Stimulated activated CD4-positive, alpha-beta T cell treated with anti-CD3 and anti-CD28 coated beads, Interleukin-1b, Interleukin-23, amount 100 ng/mL, for 24 hours (primary cell): ENCODE measurements around the gene PLXDC1.
"Not testable (repeated sequence)": the region's sequence is repeated elsewhere in the genome, so short reads cannot be mapped to it uniquely, and the experiment has no call there.

Source experiments
- DNase-seq, 4 experiments: peaks; one replicate each; pipeline ENCODE4 v3.0.0-alpha.2; 2020; ENCODE audit warnings: low read depth in 4 of 4, low spot score in 1 of 4

Gene PLXDC1

GRCh38 chr17:39130205-39130604 is 21.2 kb downstream of the PLXDC1 start:
- no peak for DNase-seq

DNA sequence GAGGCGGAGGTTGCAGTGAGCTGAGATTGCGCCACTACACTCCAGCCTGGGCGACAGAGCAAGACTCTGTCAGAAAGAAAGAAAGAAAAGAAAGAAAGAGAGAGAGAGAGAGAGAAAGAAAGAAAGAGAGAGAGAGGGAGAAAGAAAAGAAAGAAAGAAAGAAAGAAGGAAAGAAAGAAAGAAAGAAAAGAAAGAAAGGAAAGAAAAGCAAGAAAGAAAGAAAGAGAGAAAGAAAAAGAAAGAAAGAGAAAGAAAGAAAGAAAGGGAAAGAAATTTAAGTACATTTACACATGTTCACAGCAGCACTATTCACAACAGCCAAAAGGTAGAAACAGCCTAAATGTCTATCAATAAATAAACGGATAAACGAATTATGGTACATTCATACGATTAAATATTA is 21.9 kb downstream of the PLXDC1 start:
- DNase-seq: not testable (repeated sequence)

DNA sequence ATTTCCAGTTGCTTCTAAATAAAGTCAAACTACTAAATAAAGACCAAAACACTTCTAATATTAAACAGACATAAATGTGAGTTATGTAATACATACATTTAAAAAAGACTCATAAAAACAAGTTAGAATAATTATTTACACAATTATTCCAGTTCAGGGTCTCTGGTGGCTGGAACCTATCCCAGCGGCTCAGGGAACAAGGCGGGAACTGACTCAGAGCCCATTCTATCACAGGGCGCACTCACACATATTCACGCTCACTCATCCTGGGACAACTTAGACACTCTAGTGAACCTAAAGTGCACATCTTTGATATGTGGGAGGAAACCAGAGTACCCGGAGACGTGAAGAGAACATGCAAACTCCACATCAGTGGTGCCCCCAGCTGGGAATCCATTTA is 25.0 kb downstream of the PLXDC1 start:
- DNase-seq: no peak

DNA sequence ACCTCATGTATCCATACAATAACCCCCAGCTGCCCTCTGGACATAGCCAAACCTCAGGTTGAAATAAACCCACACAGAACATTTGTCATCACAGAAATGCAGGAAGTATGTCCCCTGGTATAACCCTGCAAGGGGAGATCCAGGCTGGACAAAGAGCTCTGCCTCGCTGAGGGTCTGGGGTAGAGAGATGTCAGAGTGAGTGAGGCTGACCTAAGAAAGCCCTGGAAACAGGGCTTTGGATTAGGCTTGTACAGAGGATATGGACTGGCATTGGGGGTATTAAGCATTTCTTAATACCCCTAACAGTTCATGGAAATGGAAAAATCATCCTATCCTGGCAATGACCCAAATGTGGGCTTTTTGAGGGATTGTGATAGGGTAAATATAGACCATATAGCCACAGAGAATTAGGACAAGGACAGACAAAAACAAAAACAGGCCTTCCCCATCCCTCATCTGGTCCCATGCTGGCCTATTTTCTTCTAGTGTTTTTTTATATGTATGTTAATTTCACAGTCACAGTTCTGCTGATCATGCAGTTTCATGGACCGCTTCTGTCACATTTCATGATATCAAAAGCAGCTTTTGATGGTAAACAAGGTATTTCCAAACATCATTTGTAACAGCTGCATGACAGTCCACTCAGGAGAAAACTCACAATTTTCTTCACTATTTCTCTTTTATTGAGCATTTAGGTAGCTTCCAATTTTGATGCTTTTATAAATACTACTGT is 26.1 kb downstream of the PLXDC1 start:
- DNase-seq: no peak

- DNase-seq: no peak
Observed at GRCh38 chr17:39123627-39124026, 27.8 kb downstream of the PLXDC1 start.

DNA sequence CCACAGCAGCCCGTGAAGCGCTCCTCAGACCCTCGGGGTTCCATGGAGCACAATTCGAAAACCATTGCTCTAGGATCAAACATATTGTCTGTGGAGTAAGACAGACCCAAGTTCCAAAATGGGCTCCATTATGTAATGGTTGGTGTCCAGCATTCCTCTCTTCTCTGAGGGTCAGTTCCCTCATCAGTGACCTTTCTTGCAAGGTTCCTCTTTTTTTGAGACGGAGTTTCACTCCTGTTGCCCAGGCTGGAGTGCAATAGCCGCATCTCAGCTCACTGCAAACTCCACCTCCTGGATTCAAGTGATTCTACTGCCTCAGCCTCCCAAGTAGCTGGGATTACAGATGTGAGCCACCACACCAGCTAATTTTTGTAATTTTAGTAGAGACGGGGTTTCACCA is 28.4 kb downstream of the PLXDC1 start:
- no peak for DNase-seq

DNA sequence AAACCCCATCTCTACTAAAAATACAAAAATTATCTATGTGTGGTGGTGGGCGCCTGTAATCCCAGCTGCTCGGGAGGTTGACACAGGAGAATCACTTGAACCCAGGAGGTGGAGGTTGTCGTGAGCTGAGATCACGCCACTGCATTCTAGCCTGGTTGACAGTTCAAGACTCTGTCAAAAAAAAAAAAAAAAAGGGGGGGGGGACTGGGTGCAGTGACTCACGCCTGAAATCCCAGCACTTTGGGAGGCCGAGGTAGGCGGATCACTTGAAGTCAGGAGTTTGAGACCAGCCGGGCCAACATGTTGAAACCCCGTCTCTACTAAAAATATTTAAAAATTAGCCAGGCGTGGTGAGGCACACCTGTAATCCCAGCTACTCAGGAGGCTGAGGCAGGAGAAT is 29.5 kb downstream of the PLXDC1 start:
- not testable (repeated sequence) for DNase-seq

- DNase-seq: no peak
Observed at GRCh38 chr17:39118674-39119419, 32.6 kb downstream of the PLXDC1 start.

- no peak for DNase-seq
Observed at GRCh38 chr17:39116224-39116623, 35.2 kb downstream of the PLXDC1 start.

- no peak for DNase-seq
Observed at GRCh38 chr17:39115135-39115534, 36.3 kb downstream of the PLXDC1 start.

- DNase-seq: no peak
Observed at GRCh38 chr17:39114723-39115122, 36.7 kb downstream of the PLXDC1 start.

DNA sequence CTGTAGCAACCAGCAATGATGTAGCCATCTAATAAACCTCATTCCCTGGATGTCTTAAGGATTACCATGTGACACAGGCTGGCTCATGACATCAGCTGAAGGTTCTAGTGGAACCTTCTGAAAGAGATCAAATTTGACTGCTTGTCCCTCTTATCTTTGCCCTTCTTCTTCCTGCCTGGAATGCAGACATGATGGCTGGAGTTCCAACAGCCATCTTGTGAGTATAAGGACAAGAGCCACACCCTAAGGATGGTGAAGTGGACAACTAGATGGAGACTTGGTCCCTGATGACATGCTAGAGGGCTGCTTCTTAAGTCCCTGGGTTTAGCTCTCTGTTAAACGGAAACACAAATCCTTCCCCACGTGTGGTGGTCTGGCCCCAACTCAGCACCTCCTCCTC is 37.6 kb downstream of the PLXDC1 start:
- no peak for DNase-seq

DNA sequence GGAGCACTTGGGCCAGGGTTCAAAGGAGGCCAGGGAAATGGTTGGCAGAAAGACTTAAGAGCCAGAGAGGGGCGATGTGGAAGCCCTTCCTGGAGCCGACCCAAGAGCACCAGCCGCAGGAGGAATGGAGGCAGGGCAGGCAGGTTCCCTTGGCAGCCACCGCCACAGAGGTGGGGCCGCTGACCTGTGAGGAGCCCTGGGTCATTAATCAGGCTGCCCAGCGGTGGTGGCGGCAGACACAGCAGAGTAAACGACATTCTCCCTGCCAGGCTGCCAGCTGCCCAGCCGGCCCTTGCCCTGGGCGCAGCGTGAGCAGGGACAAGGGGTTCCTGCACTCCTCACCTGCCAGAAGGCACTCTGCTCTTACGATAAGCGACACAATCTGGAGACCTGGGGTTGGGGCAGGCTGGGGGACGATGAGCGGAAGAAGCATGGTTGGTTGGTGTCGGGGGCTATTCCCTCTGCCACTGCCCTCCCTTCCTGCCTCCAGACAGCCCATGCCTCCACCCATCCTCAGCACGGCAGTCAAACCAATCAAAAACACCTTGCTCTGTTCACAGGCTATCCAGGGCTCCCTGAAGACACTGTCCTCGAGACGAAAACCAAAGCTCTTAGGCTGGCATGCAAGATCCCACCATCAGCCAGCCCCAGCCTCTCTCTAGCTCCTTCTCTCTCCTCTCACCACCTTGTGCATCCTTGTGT is 40.9 kb downstream of the PLXDC1 start:
- DNase-seq: no peak

GRCh38 chr17:39108461-39109375 is 42.7 kb downstream of the PLXDC1 start:
- no peak for DNase-seq

DNA sequence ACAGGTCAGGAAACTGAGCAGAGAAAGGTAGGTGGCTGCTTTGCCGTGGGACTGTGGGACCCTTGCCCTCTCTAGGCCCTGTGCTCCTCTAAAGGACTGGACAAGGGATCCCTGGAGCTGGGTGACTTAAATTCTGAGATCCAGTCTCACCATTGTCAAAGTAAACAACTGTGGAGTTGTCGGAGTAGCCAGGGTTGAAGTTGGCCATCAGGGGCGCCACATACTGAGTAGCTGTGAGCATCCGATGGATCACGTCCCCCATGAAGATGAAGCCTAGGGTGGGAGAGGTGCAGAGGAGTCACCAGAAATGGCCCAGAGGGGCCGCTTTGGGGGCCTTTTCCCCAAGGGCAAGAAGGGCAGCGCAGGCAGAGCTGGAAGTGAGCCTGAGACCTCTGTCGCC is 43.5 kb downstream of the PLXDC1 start:
- no peak for DNase-seq

DNA sequence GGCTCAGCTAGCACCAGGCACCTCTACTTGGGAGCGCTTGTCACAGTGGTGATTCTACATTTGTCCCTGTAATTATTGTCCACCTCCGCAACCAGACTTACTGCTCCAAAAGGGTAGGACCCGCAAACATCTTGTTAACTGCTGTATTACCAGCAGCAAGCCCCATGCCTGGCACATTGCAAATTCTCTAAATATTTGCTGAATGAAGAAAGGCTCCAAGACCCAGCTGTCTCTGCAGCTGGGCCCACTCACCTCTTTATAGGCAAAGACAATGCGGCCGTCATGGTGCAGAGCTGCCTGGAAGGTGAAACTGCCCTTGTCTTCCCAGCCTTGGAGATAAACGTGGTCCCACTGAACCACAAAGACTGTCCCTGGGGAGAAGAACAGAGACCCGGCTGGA is 44.3 kb downstream of the PLXDC1 start:
- no peak for DNase-seq

DNA sequence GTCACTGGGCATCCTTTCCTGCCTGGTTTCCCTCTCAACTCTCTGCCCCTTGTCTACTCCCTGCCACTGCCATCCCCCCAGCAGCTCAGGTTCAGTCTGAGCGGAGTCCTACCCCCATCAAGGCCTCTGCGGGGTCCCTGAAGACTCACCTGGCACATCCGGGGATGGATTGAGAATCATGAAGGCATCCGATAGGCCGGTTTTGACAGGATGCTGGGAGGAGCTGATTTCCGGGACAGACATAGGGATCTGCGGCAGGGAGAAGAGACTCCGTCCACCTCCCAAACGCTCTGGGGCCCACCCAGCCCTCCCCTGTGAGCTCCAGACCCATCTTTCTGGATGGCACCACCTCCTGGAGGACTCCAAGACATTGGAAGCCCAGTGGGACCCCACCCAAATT is 45.7 kb downstream of the PLXDC1 start:
- no peak for DNase-seq

DNA sequence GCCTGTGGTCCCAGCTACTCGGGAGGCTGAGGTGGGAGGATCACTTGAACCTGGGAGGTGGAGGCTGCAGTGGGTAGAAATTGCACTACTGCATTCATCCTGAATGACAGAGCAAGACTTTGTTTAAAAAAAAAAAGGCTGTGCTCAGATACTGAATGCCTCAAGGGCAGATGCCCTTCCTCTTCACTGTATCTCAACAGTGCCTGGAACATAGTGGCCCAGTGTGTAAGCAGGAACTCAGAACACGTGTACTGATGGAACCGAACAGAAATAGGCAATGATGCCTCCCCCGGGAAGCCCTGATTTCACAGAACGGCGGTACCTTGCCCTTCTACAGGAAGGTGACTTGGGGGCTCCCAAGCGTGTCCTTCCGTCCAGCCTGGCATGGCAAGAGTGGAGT is 46.8 kb downstream of the PLXDC1 start:
- DNase-seq: no peak

DNA sequence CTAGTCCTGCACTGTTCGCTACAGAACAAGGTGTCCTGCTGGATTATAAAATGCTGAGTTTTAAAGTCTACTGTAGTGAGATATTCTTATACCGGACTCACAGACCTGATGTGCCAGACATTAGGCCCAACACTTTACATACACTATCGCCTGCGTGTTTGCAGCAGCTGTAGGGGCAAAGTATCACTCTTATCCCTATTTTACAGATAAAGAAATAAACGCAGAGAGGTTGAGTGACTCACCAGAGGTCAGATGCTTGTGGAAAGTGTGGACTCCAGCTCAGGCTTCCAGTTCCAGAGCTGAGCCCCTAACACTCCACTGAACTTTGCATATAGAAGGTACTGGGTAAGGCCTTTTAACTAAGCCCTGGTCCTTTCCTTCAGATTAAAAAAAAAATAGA is 47.4 kb downstream of the PLXDC1 start:
- DNase-seq: no peak

DNA sequence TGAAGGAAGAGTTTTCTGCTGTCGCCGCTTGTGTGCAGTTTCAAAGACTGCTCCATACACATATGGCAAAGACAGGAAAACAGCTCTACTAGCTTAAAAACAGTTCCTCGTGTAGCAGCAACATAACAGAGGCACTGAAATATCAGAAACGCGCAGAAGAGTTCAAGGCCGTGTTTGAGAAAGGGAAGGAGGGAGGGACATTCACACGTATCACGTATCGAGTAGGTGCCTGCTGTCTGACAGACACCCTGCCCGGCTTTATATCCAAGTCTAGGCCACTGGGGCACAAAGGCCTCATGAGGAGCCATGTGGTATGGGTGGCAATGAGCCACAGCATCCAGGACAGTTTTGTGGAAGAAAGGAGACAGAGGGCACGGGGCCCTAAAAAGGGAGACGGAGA is 50.3 kb downstream of the PLXDC1 start:
- no peak for DNase-seq

- DNase-seq: no peak
Observed at GRCh38 chr17:39100530-39100929, 50.9 kb downstream of the PLXDC1 start.
